Activated T-cell treated with anti-CD3 and anti-CD28 coated beads, Interleukin-2, amount 50 U/mL, for 4 hours (primary cell): ENCODE results near the gene RAB43. TPM values are rescaled to one million over a fixed set of nuclear protein-coding genes. Genes with fewer than 3 reads are reported as not detected.
"Not testable (repeated sequence)": the region's sequence is repeated elsewhere in the genome, so short reads cannot be mapped to it uniquely, and the experiment has no call there.

Experiments used
- ATAC-seq, 2 donors: fragments of 200-7000 bp; cut with Tn5 transposase; one replicate each; pipeline ENCODE4 v1.10.0; 2021
- DNase-seq: peaks from one replicate; pipeline ENCODE4 v3.0.0-alpha.2; 2020
- H3K27me3 Mint-ChIP-seq: one replicate; pipeline ENCODE4 v1.8.0; 2021; ENCODE audit warnings: low read depth, mixed read lengths
- H3K36me3 Mint-ChIP-seq: one replicate; pipeline ENCODE4 v1.8.0; 2022; ENCODE audit warnings: mixed read lengths; ENCODE audit not compliant: insufficient read depth
- H3K4me1 Mint-ChIP-seq: one replicate; pipeline ENCODE4 v1.8.0; 2021; ENCODE audit warnings: low read depth, mixed read lengths
- H3K4me3 Mint-ChIP-seq: one replicate; pipeline ENCODE4 v1.8.0; 2021; ENCODE audit warnings: mild to moderate bottlenecking, moderate library complexity, mixed read lengths
- H3K9me3 Mint-ChIP-seq: one replicate; pipeline ENCODE4 v1.8.0; 2021; ENCODE audit warnings: mixed read lengths
- total RNA-seq, 3 donors: library from RNA; stranded (reverse); gene quantifications; one replicate each; pipeline ENCODE4 v1.2.1, GENCODE V29; 2021

The RAB43 gene
- 10 to 100 TPM; 24.4 to 30.6 (median 25.0) TPM for total RNA-seq

DNA sequence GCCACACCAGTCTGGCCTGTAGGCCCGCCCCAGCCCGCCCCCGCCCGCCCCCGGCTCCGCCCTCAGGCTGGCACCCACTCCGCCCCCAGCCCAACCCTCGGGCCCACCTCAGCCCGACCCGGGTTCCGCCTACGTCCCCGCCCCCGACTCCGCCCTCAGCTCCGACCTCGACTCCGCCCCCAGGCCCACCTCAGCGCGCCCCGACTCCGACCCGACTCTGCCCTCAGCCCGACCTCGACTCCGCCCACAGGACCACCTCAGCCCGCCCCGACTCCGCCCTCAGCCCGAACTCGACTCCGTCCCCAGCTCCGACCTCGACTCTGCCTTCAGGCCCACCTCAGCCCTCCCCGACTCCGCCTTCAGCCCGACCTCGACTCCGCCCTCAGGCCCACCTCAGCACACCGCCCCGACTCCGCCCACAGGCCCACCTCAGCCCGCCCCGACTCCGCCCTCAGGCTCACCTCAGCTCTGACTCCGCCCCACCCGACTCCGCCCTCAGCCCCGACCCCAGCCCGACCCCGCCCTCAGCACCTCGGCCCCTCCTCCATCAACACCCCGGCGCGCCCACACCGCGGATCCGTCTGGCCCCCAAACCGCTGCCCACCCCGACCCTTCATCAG, at the start of gene RAB43:
RAB43 (minus strand) TSS at position 13 of the 620 bp plus-strand sequence. CDS start 315 bp downstream, outside the sequence.
- peak; percentile 39 to 42 for ATAC-seq
- Mint-ChIP-seq H3K36me3 (peaks cover 8% of the 10 kb centered on the region), H3K4me1 (peaks cover 46% of the 10 kb centered on the region), H3K27me3 (no peaks in the 10 kb centered on the region), H3K9me3 (no peaks in the 10 kb centered on the region), H3K4me3 (peak within 1 kb of the TSS; percentile 90)
- DNase-seq = peak; percentile 87

DNA sequence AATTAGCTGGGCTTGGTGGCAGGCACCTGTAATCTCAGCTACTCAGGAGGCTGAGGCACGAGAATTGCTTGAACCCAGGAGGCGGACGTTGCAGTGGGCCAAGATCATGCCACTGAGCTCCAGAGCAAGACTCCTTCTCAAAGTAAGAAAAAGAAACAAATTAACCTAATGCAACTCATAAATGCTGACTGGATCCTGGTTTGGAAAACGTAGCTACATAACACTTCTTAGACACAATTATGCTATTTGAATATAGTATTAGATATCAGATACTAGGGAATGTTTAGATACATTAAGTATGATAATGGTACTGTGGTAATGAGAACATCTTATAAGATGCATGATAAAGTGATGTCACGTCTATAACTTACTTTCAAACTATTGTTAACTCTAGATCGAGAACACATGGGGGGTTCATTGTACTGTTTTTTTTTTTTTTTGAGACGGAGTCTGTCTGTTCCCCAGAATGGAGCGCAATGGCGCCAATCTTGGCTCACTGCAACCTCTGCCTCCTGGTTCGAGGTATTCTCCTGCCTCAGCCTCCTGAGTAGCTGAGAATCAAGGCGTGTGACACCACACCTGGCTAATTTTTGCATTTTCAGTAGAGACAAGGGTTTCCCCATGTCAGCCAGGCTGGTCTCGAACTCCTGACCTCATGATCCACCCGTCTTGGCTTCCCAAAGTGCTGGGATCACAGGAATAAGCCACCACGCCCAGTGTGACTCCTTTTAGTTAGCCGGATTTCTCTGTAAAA, 45.2 kb upstream of the RAB43 start:
- ATAC-seq (no peak), DNase-seq (no peak)
- peaks cover 20% of the 10 kb centered on the region for H3K4me1 Mint-ChIP-seq
- H3K9me3 Mint-ChIP-seq = no peaks in the 10 kb centered on the region
- no peak overlapping the region for H3K4me3 Mint-ChIP-seq
- peaks cover 28% of the 10 kb centered on the region for H3K36me3 Mint-ChIP-seq
- no peaks in the 10 kb centered on the region for H3K27me3 Mint-ChIP-seq

DNA sequence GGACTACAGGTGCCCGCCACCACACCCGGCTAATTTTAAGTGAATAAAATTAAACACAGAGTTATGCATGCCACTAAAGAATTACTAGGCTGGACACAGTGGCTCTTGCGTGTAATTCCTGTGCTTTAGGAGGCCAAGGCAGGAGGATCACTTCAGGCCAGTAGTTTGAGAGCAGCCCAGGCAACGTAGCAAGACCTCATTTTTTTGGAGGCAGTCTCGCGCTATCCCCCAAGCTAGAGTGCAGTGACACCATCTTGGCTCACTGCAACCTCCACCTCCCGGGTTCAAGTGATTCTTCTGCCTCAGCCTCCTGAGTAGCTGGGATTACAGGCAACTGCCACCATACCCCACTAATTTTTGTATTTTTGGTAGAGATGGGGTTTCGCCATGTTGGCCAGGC, 44.0 kb upstream of the RAB43 start:
- H3K27me3 Mint-ChIP-seq, H3K4me3 Mint-ChIP-seq, DNase-seq, H3K9me3 Mint-ChIP-seq, ATAC-seq: not testable (repeated sequence)
- H3K36me3 Mint-ChIP-seq = peaks cover 20% of the 10 kb centered on the region
- H3K4me1 Mint-ChIP-seq = peaks cover 13% of the 10 kb centered on the region

DNA sequence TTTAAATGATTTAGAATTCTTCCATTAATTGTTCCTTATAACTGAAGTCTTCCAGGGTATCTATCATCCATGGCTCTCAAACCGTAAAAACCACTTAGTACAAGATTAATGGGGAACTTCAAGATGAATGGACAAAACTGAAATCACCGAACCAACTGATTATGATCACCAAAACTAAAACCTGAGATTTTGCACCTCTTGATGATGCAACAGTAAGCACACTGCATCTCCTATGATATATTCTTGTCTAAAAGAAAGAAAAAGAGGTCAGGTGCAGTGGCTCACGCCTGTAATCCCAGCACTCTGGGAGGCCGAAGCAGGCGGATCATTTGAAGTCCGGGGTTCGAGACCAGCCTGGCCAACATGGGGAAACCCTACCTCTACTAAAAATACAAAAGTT, 42.9 kb upstream of the RAB43 start:
- ATAC-seq (no peak), DNase-seq (no peak)
- no peak overlapping the region for H3K4me3 Mint-ChIP-seq
- H3K36me3 Mint-ChIP-seq = peaks cover 10% of the 10 kb centered on the region
- peaks cover 16% of the 10 kb centered on the region for H3K4me1 Mint-ChIP-seq
- no peaks in the 10 kb centered on the region for H3K9me3 Mint-ChIP-seq
- no peaks in the 10 kb centered on the region for H3K27me3 Mint-ChIP-seq

DNA sequence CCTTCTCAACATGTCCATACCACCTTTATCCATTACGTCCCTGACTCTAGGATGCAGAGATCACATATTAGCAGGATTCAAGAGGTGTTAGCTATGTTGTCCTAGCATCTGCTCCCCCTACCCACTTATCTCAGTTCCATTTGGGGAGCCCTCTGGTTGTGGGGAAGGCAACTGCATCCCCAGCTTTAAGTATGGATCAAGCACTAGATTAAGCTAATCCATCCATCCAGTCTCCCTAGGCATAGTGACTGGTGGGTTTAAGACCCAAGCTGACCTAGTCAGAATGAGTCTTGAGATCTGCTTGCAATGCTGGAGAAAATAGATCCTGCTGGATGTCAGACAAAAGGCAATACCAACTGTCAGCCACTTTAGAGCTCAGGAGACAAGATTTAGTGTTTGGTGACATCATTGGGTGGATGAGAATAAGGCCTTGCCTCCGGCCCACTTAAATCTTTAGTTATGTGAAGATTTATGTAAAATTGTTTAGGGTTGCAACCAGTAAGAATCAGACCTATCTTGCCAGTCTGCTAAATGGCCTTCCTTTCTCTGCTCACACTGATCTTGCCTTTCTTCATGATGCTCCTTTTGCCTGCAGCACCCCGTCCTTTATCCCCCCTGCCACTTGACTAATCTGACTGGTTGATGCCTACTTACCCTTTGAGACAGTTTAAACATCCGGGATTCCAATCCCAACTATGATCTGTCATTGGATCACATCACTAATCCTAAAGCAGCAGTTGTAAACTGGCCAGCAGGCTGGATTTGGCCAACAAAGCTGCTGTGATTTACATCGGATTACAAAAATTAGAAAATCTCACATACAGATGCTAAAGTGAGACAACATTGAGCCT, 41.4 kb upstream of the RAB43 start:
- DNase-seq (no peak), ATAC-seq (no peak)
- Mint-ChIP-seq H3K4me3 (peak overlapping the region; percentile 94), H3K4me1 (peaks cover 22% of the 10 kb centered on the region), H3K36me3 (peaks cover 19% of the 10 kb centered on the region), H3K9me3 (no peaks in the 10 kb centered on the region), H3K27me3 (no peaks in the 10 kb centered on the region)

DNA sequence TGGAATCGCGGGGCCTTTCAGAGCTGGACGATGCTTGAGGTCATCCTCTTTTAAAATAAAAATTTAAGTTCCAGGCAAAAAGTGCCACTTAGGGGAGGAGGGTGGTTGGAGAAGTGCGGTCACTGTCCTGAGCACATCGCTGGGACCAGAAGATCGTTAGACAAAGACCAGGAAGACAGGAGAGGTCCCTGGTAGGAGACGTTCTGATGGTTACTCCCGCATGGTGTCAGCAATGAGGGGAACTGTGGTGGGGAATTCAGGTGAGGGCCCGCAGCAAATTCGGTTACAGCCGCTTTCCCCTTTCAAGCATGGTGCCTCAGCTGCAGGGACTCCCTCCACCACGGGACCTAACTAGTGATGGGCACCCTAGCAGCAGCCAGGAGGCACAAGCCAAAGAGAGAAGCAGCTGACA, 40.3 kb upstream of the RAB43 start:
- Mint-ChIP-seq H3K4me3 (peak overlapping the region; percentile 94), H3K36me3 (peaks cover 21% of the 10 kb centered on the region), H3K27me3 (no peaks in the 10 kb centered on the region), H3K9me3 (no peaks in the 10 kb centered on the region), H3K4me1 (peaks cover 22% of the 10 kb centered on the region)
- DNase-seq (peak; percentile 16), ATAC-seq (no peak)

DNA sequence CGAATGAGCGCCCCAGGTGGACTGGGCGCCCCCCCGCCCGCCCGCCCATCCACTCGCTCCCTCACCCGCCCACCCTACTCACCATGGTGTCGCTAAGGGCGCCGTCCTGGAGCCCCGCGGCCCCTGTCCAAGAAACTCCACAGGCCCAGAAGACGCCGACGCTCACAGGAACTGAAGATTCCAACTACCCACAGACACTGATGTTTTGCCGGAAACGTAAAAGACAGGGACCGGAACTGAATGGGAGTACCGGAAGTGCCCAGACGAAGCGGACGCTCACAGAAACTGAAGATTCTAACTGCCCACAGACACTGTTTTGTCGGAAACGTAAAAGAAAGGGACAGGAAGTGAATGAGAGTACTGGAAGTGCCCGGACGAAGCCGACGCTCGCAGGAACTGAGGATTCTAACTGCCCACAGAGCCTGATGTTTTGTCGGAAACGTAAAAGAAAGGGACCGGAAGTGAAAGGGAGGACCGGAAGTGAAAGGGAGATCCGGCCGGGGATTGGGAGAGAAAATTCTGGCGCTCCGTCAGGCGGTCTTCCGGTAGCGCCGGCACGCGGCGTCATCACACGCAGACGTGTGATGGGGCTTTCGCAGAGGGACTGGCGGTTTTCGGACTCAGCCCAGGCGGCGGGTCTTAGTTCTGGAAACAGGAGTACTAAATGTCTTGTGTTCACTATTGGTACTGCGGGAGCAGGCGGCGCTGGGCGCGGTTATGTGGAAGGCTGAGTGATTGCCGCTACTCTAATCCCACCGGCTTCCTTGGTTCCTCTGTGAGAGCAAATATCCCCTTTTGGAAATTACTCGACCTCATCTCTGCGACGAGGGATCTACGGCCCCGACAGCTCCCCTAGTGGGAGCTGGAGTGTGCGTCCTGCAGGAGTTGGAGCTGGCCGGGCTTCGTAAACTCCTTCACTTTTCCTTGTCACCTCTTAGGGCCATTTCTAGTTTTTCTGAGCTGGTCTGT, 39.6 kb upstream of the RAB43 start, which contains the start of gene ISY1:
ISY1 (minus strand) TSS at position 173 of the 969 bp plus-strand sequence; CDS start at position 85, 88 bp downstream.
- Mint-ChIP-seq H3K27me3 (no peaks in the 10 kb centered on the region), H3K4me1 (peaks cover 22% of the 10 kb centered on the region), H3K4me3 (peak within 1 kb of the TSS; percentile 94), H3K36me3 (peaks cover 19% of the 10 kb centered on the region), H3K9me3 (no peaks in the 10 kb centered on the region)
- ATAC-seq (peak; percentile 84 to 89), DNase-seq (peak; percentile 79)

DNA sequence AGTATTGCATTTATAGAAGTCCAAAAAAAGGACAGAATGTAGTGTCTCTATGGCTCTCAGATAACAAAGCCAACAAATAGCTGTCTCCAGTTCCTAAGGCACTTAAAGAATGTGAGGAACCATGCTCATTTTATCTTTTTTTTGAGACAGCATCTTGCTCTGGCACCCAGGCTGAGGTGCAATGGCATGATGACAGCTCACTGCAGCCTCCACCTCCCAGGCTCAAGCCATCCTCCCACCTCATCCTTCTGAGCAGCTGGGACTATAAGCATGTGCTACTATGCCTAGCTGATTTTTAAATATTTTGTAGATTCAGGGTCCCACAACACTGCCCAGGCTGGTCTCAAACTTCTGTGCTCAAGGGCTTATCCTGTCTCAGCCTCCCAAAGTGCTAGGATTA, 23.2 kb upstream of the RAB43 start:
- H3K36me3 Mint-ChIP-seq = peaks cover 19% of the 10 kb centered on the region
- ATAC-seq (no peak), DNase-seq (no peak)
- H3K27me3 Mint-ChIP-seq = no peaks in the 10 kb centered on the region
- H3K4me3 Mint-ChIP-seq = no peak overlapping the region
- H3K4me1 Mint-ChIP-seq = peaks cover 2% of the 10 kb centered on the region
- no peaks in the 10 kb centered on the region for H3K9me3 Mint-ChIP-seq

DNA sequence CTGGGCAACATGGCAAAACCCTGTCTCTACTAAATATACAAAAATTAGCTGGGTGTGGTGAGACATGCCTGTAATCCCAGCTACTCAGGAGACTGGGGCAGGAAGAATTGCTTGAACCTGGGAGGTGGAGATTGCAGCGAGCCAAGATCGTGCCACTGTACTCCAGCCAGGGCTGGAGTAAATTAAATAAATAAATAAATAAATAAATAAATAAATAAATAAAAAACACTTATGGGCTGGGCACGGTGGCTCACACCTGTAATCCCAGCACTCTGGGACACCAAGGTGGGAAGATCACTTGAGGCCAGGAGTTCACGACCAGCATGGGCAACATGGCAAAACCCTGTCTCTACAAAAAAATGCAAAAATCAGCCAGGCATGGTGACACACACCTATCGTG, 19.4 kb upstream of the RAB43 start:
- ATAC-seq, H3K9me3 Mint-ChIP-seq, H3K27me3 Mint-ChIP-seq, H3K4me3 Mint-ChIP-seq, H3K4me1 Mint-ChIP-seq, DNase-seq: not testable (repeated sequence)
- peaks cover 12% of the 10 kb centered on the region for H3K36me3 Mint-ChIP-seq

DNA sequence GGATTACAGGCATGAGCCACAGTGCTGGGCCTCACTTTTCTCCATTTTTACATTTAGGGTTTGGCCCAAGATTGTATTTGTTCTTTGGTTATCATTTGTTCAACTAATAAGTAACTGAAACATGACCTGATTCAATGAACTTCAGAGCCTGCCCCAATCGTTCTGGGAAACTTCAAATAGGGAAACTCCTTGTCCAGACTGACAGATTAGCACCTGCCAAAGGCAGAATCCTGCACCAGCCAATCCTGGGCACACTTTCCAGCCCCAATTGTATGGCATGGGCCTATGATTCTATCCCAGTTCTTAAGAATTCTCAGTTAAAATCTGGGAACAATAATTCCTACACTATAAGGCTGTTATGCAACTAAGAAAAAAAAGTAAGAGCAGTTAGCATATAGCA, 18.3 kb upstream of the RAB43 start:
- Mint-ChIP-seq H3K27me3 (no peaks in the 10 kb centered on the region), H3K9me3 (no peaks in the 10 kb centered on the region)

DNA sequence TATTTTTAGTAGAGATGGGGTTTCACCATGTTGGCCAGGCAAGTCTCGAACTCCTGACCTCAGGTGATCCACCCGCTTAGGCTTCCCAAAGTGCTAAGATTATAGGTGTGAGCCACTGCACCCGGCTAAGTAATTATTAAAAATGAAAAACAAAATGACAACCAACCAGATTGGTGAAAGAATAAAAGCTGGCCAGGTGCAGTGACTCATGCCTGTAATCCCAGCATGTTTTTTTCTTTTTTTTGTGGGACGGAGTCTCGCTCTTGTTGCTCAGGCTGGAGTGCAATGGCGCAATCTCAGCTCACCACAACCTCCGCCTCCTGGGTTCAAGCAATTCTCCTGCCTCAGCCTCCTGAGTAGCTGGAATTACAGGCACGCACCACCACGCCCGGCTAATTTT, 14.7 kb upstream of the RAB43 start:
- H3K4me1 Mint-ChIP-seq = peaks cover 13% of the 10 kb centered on the region
- not testable (repeated sequence) for H3K9me3 Mint-ChIP-seq, H3K4me3 Mint-ChIP-seq, H3K27me3 Mint-ChIP-seq, DNase-seq, ATAC-seq
- peaks cover 24% of the 10 kb centered on the region for H3K36me3 Mint-ChIP-seq

More for the DNA sequence above, 18.3 kb upstream of the RAB43 start:
- H3K36me3 Mint-ChIP-seq = peaks cover 6% of the 10 kb centered on the region
- no peaks in the 10 kb centered on the region for H3K4me1 Mint-ChIP-seq
- ATAC-seq (no peak), DNase-seq (no peak)
- H3K4me3 Mint-ChIP-seq = no peak overlapping the region

DNA sequence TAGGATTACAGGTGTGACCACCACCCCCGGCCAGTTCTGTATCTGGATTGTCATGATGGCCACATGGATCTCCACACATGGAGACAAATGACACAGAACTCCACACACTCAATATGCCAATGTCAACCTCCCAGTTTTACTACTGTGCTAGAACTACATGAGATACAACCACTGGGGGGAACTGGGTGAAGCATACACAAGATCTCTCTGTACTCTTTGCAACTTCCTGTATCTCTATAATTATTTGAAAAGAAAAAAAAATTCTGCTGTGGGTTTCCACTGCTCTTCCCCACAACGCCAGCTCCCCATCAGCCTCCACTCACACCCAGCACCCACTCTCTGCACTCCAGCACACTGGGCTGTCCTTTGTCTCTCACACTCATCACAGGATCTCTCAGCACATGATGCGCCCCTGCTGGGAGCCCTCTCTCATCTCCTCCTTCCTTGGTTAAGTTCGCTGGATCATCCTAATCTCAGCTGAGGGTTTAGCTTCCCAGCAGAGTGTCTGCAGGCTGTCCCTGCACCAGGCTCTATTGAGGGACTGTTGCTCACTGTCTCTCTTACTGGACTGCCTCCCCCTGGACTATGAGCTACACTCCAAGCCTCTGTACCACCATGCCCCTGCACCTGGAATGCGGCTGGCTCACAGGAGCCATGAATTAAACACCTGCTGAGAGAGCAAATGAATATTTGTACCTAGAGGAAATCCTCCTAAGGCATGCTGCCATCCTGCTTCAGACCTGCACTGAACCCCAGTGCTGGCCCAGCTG, 10.7 kb upstream of the RAB43 start:
- ATAC-seq = no peak
- no peak for DNase-seq
- H3K9me3 Mint-ChIP-seq = no peaks in the 10 kb centered on the region
- peaks cover 33% of the 10 kb centered on the region for H3K36me3 Mint-ChIP-seq
- H3K4me1 Mint-ChIP-seq = peaks cover 13% of the 10 kb centered on the region
- H3K27me3 Mint-ChIP-seq = no peaks in the 10 kb centered on the region
- no peak overlapping the region for H3K4me3 Mint-ChIP-seq
